Subcutaneous adipose tissue (tissue), 4 donors: ENCODE measurements around the gene MACF1. TPM values are rescaled to one million over a fixed set of nuclear protein-coding genes. Genes with fewer than 3 reads are reported as not detected.

Experiments used
- total RNA-seq, 4 donors: library from RNA; depleted of rRNA; stranded (reverse); fragments of >200 nt; gene quantifications; one replicate each; pipeline ENCODE4 v1.1.0, GENCODE V29; 2016
- TF ChIP-seq, protein P1 (sequence below): fragments of 450-650 bp; IDR thresholded peaks from one replicate; pipeline ENCODE4 v1.5.1; 2016; ENCODE audit warnings: low read depth, mild to moderate bottlenecking, control low read depth, antibody characterized with exemption, moderate library complexity

Gene MACF1
- total RNA-seq, 4 donors from 2014 or later, result 297 to 398 (median 352) TPM

DNA sequence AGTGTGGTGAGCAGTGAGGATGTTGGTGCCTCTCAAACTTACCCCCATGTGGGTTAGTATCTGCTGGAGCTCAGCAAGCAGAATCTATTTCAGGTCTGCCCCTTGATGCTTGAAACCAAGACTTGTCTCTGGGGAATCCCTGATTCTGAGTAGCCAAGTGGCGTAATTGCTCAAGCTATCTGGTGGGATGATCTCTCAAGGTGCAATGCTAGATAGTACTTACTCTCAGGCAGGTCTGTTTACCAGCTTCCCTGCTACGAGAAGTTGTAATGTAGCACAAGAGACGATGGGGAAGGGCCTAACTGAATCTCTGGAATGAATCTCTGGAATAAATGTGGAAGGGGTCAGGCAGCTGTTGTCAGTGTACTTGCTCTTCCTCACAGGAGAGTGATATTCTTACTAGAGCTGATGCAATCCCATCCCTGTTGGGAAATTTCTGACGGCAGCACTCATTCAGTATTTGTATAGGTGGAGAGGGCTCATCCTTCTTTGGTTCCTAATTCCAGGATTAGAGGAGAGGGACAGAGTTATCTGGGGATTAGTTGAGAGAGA, 65.4 kb downstream of the MACF1 start:
- TF ChIP-seq, protein P1, sequence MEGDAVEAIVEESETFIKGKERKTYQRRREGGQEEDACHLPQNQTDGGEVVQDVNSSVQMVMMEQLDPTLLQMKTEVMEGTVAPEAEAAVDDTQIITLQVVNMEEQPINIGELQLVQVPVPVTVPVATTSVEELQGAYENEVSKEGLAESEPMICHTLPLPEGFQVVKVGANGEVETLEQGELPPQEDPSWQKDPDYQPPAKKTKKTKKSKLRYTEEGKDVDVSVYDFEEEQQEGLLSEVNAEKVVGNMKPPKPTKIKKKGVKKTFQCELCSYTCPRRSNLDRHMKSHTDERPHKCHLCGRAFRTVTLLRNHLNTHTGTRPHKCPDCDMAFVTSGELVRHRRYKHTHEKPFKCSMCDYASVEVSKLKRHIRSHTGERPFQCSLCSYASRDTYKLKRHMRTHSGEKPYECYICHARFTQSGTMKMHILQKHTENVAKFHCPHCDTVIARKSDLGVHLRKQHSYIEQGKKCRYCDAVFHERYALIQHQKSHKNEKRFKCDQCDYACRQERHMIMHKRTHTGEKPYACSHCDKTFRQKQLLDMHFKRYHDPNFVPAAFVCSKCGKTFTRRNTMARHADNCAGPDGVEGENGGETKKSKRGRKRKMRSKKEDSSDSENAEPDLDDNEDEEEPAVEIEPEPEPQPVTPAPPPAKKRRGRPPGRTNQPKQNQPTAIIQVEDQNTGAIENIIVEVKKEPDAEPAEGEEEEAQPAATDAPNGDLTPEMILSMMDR, result no peak

DNA sequence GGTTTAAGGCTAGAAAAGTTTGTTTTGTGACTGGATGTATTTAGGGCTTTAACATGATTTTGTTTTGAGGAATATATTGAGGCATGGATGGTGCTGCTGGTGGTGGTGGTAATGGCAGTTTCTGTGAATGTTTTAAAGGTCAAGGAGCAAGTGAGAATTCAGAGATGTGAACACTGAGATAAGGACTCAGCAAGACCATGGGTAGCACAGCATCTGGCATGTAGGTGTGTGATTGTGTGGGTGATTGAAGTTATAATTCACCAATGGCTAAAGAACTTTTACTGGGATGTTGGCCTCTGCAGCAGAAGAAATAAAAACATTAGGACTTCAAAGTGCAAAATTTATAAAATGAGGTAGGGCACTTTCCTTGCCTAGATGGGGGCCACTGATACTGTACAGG, 65.9 kb downstream of the MACF1 start:
- TF ChIP-seq, protein P1, result no peak

DNA sequence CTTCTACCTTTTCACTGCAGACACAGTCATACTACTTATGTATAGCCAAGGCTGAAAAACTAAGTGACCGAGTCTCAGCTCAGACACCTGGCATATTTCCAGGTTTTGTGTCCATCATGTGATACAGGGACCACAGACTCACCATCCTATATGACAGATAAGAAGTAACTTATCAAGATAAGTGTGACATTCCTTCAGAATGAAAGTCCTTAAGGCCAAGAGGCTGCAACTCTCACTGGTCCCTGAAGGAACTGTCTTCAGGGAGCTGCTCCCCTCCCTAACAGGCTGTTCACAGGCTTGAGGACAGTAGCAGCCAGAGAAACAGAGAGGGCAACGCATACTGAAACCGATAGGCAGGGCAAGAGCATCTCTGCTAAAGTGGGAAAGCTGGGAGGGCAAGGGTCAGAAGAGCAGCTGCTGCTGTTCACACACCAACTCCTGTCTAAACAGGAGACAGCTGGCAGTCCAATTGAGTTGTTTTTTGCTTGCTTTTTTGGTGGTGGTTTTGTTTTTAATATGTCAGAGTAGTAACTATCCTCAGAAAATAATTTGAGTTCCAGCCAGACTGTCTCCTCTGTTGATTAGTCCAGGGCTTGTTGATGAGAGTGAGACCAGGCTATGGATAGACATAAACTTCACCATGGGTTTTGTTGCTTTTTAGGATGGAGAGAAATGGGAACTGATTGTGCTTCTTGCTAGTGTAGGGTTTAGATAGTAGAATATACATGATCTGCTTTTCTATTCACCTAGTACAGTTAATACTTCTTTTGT, 67.7 kb downstream of the MACF1 start:
- TF ChIP-seq, protein P1, result no peak

DNA sequence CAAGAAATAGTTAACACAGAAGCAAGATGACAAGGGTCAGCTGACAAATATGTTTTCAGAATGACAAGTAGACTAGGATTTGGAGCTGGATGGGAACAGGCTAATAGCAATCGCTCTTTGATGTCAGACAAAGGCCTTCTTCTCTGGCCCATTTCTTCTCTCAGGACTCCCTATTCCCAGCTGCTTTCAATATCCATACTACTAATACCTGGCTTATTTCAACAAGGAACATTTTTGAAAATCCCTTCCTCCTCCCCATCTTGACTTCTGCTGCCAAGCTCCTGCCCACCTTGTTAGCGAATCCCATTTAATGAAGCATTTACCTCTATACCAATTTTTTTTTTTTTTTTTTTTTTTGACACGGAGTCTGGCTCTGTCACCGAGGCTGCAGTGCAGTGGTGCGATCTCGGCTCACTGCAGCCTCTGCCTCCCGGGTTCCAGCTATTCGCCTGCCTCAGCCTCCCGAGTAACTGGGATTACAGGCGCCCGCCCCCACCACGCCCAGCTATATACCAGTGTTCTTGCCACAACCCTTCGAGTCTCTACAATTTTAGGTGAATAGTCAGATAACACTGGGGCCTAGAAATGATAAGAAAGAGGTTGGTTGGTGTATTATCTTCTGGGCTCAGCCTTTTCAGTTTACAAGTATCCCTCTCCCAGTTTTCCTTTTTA, 68.4 kb downstream of the MACF1 start:
- TF ChIP-seq, protein P1, result no peak

DNA sequence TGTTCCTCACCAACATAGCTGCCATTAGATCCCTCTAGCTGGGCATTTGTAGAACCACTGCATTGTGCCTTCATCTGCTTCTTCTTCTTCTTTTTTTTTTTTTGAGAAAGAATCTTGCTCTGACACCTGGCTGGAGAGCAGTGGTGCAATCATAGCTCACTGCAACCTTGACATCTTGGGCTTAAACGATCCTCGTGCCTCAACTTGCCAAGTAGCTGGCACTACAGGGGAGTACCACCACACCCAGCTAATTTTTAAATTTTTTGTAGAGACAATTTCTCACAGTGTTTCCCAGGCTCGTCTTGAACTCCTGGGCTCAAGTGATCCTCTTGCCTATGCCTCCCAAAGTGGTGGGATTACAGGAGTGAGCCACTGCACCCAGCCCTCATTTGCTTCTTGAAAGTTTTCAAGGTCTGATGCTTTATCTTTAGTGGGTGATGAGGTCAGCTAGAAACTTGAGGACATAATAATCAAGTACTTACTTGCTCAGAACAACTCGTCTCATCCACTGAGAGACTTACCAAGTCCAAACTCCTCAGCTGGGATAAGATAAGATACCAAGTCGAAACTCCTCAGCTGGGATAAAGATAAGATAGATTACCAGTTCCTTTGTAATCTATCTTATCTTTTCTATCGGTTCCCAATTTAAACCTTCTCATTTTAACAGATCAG, 71.5 kb downstream of the MACF1 start:
- TF ChIP-seq, protein P1, result no peak

DNA sequence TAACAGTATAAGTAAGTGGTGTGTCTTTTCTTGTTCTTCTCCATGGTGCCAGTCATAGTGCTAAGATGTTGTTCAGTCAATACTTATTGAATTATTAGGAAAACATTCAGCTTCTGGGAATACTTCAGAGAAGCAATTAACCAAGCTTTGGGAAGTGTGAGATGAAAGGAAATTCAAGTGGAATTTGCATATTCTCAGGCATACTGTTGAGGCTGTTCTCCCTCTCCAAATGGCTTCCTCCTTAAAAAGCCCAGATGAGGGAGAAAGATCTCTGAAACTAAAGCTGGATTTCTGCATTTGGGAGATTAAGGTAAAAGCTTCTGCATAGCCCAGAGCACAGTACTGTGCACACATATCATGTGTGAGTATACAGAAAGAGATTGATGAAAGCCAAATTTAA, 73.4 kb downstream of the MACF1 start:
- TF ChIP-seq, protein P1, result no peak
